ENCODE data around the gene C12orf57. TPM values are rescaled to one million over a fixed set of nuclear protein-coding genes. Genes with fewer than 3 reads are reported as not detected.

Gene C12orf57
- total and polyA plus RNA-seq, 2 of the 13 experiments (the other 11 are each of a cell fraction or from before 2014, with no cell fraction given), result 84.0 to 287 TPM

DNA sequence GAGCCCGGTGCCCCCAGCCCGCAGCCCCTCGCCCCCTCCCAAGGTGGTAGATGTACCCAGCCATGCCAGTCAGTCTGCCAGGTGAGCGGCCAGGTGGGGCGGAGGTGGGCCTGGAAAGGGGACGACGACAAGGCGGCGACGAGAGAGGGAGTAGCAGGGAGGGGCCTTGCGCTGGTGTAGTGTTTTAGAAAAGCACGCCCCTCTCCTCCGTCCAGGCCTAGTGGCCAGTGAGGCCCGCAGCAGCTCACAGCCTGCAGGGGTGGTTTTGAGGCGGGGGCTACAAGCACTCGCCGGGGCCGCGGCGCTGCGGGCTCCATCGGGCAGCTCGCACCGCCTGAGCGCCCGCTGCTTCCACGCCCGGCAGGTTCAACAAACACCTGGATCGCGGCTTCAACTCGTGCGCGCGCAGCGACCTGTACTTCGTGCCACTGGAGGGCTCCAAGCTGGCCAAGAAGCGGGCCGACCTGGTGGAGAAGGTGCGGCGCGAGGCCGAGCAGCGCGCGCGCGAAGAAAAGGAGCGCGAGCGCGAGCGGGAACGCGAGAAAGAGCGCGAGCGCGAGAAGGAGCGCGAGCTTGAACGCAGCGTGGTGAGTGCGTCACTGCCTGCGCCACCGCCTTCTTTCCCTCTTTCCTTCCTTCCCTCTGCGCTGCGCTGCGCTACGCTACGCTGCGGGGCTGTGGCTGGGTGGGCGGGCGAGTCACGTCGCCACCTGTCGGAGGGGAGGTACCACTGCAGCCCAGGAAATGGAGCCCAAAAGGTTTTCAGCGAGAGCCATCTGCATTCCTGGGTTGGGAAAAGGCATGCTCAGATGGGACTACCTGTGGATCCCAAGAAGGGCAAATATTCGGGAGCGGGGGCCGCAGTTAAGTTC, 6.1 kb upstream of the C12orf57 start (continued):
- TF ChIP-seq KAT7 (CRISPR knock-in tag; IDR thresholded peaks at IDR 0.05; ENCODE audit: borderline replicate concordance), result peak; percentile 82; the same call in 1 of the 2 replicates
- TF ChIP-seq ATF7 (IDR thresholded peaks at IDR 0.05), result no peak
- TF ChIP-seq ATF7 (CRISPR knock-in tag; IDR thresholded peaks at IDR 0.05), result peak; percentile 53; the same call in 1 of the 2 replicates
- peak; percentile 85 for TF ChIP-seq ZNF607 (CRISPR knock-in tag; IDR thresholded peaks at IDR 0.05; ENCODE audit: borderline replicate concordance)
- no peak for TF ChIP-seq PRPF4 (IDR thresholded peaks at IDR 0.05; ENCODE audit: low read depth, low read length, poor library complexity, severe bottlenecking)
- TF ChIP-seq ZFX (CRISPR knock-in tag; IDR thresholded peaks at IDR 0.05; ENCODE audit: low read depth), result peak; percentile 84
- TF ChIP-seq TARDBP (CRISPR knock-in tag; IDR thresholded peaks at IDR 0.05), result peak; percentile 93
- TF ChIP-seq, protein P1, sequence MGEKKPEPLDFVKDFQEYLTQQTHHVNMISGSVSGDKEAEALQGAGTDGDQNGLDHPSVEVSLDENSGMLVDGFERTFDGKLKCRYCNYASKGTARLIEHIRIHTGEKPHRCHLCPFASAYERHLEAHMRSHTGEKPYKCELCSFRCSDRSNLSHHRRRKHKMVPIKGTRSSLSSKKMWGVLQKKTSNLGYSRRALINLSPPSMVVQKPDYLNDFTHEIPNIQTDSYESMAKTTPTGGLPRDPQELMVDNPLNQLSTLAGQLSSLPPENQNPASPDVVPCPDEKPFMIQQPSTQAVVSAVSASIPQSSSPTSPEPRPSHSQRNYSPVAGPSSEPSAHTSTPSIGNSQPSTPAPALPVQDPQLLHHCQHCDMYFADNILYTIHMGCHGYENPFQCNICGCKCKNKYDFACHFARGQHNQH (CRISPR knock-in tag; IDR thresholded peaks at IDR 0.05), result peak; percentile 96
- no peak for TF ChIP-seq ZNF781 (CRISPR knock-in tag; IDR thresholded peaks at IDR 0.05; ENCODE audit: borderline replicate concordance, not compliant biosample characterization)
- peak; percentile 87 for TF ChIP-seq MIXL1 (CRISPR knock-in tag; IDR thresholded peaks at IDR 0.05)
- TF ChIP-seq, protein P2, sequence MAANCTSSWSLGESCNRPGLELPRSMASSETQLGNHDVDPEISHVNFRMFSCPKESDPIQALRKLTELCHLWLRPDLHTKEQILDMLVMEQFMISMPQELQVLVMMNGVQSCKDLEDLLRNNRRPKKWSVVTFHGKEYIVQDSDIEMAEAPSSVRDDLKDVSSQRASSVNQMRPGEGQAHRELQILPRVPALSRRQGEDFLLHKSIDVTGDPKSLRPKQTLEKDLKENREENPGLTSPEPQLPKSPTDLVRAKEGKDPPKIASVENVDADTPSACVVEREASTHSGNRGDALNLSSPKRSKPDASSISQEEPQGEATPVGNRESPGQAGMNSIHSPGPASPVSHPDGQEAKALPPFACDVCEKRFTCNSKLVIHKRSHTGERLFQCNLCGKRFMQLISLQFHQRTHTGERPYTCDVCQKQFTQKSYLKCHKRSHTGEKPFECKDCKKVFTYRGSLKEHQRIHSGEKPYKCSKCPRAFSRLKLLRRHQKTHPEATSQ (CRISPR knock-in tag; IDR thresholded peaks at IDR 0.05; ENCODE audit: borderline replicate concordance), result 0 out of 2 replicates have a peak, but pooled peaks have one; percentile 76
- TF ChIP-seq ZNF549 (CRISPR knock-in tag; IDR thresholded peaks at IDR 0.05), result no peak
- peak; percentile 48; the same call in 1 of the 2 replicates for TF ChIP-seq KLF6 (CRISPR knock-in tag; IDR thresholded peaks at IDR 0.05)
- no peak for TF ChIP-seq NFIB (CRISPR knock-in tag; IDR thresholded peaks at IDR 0.05; ENCODE audit: borderline replicate concordance)
- TF ChIP-seq, protein P3, sequence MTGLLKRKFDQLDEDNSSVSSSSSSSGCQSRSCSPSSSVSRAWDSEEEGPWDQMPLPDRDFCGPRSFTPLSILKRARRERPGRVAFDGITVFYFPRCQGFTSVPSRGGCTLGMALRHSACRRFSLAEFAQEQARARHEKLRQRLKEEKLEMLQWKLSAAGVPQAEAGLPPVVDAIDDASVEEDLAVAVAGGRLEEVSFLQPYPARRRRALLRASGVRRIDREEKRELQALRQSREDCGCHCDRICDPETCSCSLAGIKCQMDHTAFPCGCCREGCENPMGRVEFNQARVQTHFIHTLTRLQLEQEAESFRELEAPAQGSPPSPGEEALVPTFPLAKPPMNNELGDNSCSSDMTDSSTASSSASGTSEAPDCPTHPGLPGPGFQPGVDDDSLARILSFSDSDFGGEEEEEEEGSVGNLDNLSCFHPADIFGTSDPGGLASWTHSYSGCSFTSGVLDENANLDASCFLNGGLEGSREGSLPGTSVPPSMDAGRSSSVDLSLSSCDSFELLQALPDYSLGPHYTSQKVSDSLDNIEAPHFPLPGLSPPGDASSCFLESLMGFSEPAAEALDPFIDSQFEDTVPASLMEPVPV (CRISPR knock-in tag; IDR thresholded peaks at IDR 0.05), result peak; percentile 92
- TF ChIP-seq, protein P4, sequence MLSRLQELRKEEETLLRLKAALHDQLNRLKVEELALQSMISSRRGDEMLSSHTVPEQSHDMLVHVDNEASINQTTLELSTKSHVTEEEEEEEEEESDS (CRISPR knock-in tag; IDR thresholded peaks at IDR 0.05; ENCODE audit: borderline replicate concordance), result peak; percentile 89; the same call in 1 of the 2 replicates
- TF ChIP-seq RARG (CRISPR knock-in tag; IDR thresholded peaks at IDR 0.05; ENCODE audit: low read depth), result no peak
- peak; percentile 61; the same call in 1 of the 2 replicates for TF ChIP-seq PHF21A (CRISPR knock-in tag; IDR thresholded peaks at IDR 0.05)
- TF ChIP-seq, protein P5, sequence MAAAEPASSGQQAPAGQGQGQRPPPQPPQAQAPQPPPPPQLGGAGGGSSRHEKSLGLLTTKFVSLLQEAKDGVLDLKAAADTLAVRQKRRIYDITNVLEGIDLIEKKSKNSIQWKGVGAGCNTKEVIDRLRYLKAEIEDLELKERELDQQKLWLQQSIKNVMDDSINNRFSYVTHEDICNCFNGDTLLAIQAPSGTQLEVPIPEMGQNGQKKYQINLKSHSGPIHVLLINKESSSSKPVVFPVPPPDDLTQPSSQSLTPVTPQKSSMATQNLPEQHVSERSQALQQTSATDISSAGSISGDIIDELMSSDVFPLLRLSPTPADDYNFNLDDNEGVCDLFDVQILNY (CRISPR knock-in tag; conservative IDR thresholded peaks at IDR 0.05), result peak; percentile 85
- TF ChIP-seq ZNF800 (CRISPR knock-in tag; IDR thresholded peaks at IDR 0.05), result peak; percentile 91
- TF ChIP-seq, protein P6, sequence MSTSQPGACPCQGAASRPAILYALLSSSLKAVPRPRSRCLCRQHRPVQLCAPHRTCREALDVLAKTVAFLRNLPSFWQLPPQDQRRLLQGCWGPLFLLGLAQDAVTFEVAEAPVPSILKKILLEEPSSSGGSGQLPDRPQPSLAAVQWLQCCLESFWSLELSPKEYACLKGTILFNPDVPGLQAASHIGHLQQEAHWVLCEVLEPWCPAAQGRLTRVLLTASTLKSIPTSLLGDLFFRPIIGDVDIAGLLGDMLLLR (CRISPR knock-in tag; IDR thresholded peaks at IDR 0.05), result peak; percentile 88
